IPS-11a (cell line): ENCODE results near the gene LRIG1.

ENCODE experiments used
- H3K4me3 ChIP-seq: one replicate; pipeline ENCODE4 v1.5.1; 2013; ENCODE audit warnings: low read depth, low read length, control low read depth

Gene LRIG1

GRCh38 chr3:66504850-66505641 lies 4.2 kb upstream of the LRIG1 start:
- no peak overlapping the region for H3K4me3 ChIP-seq

- no peak overlapping the region for H3K4me3 ChIP-seq
Measured at GRCh38 chr3:66502981-66503380, 2.2 kb upstream of the LRIG1 start.

- no peak overlapping the region for H3K4me3 ChIP-seq
Measured at GRCh38 chr3:66502245-66502874, 1.5 kb upstream of the LRIG1 start.

GRCh38 chr3:66501483-66502244 lies 842 bp upstream of the LRIG1 start:
- H3K4me3 ChIP-seq: peak overlapping the region; percentile 10

GRCh38 chr3:66499881-66500575 lies 794 bp downstream of the LRIG1 start:
- H3K4me3 ChIP-seq: peak overlapping the region; percentile 86

GRCh38 chr3:66498687-66499621 lies 1.9 kb downstream of the LRIG1 start:
- peak overlapping the region; percentile 86 for H3K4me3 ChIP-seq

GRCh38 chr3:66497985-66498671 lies 2.7 kb downstream of the LRIG1 start:
- H3K4me3 ChIP-seq: peak overlapping the region; percentile 86

GRCh38 chr3:66497288-66497984 lies 3.4 kb downstream of the LRIG1 start:
- no peak overlapping the region for H3K4me3 ChIP-seq

- no peak overlapping the region for H3K4me3 ChIP-seq
Measured at GRCh38 chr3:66496746-66497145, 4.1 kb downstream of the LRIG1 start.

- no peak overlapping the region for H3K4me3 ChIP-seq
Measured at GRCh38 chr3:66496301-66496700, 4.5 kb downstream of the LRIG1 start.

- H3K4me3 ChIP-seq: no peak overlapping the region
Measured at GRCh38 chr3:66495668-66496045, 5.2 kb downstream of the LRIG1 start.

GRCh38 chr3:66494959-66495667 lies 5.7 kb downstream of the LRIG1 start:
- H3K4me3 ChIP-seq: no peak overlapping the region

GRCh38 chr3:66493458-66494099 lies 7.2 kb downstream of the LRIG1 start:
- H3K4me3 ChIP-seq: no peak overlapping the region

GRCh38 chr3:66492672-66493071 lies 8.2 kb downstream of the LRIG1 start:
- no peak overlapping the region for H3K4me3 ChIP-seq

GRCh38 chr3:66492071-66492470 lies 8.8 kb downstream of the LRIG1 start:
- H3K4me3 ChIP-seq: no peak overlapping the region

GRCh38 chr3:66490984-66491383 lies 9.8 kb downstream of the LRIG1 start:
- no peak overlapping the region for H3K4me3 ChIP-seq

- no peak overlapping the region for H3K4me3 ChIP-seq
Measured at GRCh38 chr3:66490214-66490613, 10.6 kb downstream of the LRIG1 start.

GRCh38 chr3:66489581-66489980 lies 11.2 kb downstream of the LRIG1 start:
- H3K4me3 ChIP-seq: no peak overlapping the region
